Astrocyte (in vitro differentiated cells and primary cell): ENCODE results near the gene HMGCL. TPM values are rescaled to one million over a fixed set of nuclear protein-coding genes. Genes with fewer than 3 reads are reported as not detected.
A peak's percentile ranks its signal among the peaks of the same experiment; 100 is the strongest.

Source experiments
- DNase-seq: peaks from one replicate; pipeline ENCODE4 v3.0.0-alpha.2; 2010; ENCODE audit warnings: low read depth
- FAIRE-seq: peaks from 2 replicates; lab custom pipeline; 2011; peaks lifted over from hg19 to GRCh38; lab: Jason Lieb, UNC
- H2AFZ ChIP-seq: 2 replicates; pipeline ENCODE4 v1.6.0; 2012; ENCODE audit warnings: low read depth, low read length, inconsistent platforms
- H3K27ac ChIP-seq: 2 replicates; pipeline ENCODE4 v1.5.1; 2011; ENCODE audit warnings: low read depth, low read length, inconsistent platforms
- H3K27me3 ChIP-seq: 2 replicates; pipeline ENCODE4 v1.6.0; 2011; ENCODE audit warnings: low read length, inconsistent platforms; ENCODE audit not compliant: insufficient read depth
- H3K36me3 ChIP-seq: 2 replicates; pipeline ENCODE4 v1.5.1; 2011; ENCODE audit warnings: low read length, inconsistent platforms; ENCODE audit not compliant: insufficient read depth
- H3K4me1 ChIP-seq: 2 replicates; pipeline ENCODE4 v1.5.1; 2011; ENCODE audit warnings: low read length, inconsistent platforms; ENCODE audit not compliant: insufficient read depth
- H3K4me2 ChIP-seq: 2 replicates; pipeline ENCODE4 v1.6.0; 2012; ENCODE audit warnings: low read length, inconsistent platforms
- H3K4me3 ChIP-seq: 2 replicates; pipeline ENCODE4 v1.5.1; 2011; ENCODE audit warnings: low read depth, mild to moderate bottlenecking, low read length, inconsistent platforms; ENCODE audit not compliant: insufficient read depth
- H3K79me2 ChIP-seq: 2 replicates; pipeline ENCODE4 v1.6.0; 2012; ENCODE audit warnings: mild to moderate bottlenecking, low read length, inconsistent platforms; ENCODE audit not compliant: insufficient read depth
- H3K9ac ChIP-seq: 2 replicates; pipeline ENCODE4 v1.6.0; 2012; ENCODE audit warnings: mild to moderate bottlenecking, low read length, inconsistent platforms
- H3K9me3 ChIP-seq: 2 replicates; pipeline ENCODE4 v1.5.1; 2012; ENCODE audit warnings: low read depth, mild to moderate bottlenecking, low read length, inconsistent platforms; ENCODE audit not compliant: insufficient read depth
- H4K20me1 ChIP-seq: 2 replicates; pipeline ENCODE4 v1.6.0; 2012; ENCODE audit warnings: low read length, inconsistent platforms; ENCODE audit not compliant: insufficient read depth
- H3K27ac Mint-ChIP-seq: one replicate; pipeline ENCODE4 v1.8.0; 2021; ENCODE audit warnings: mild to moderate bottlenecking, mixed read lengths; ENCODE audit not compliant: unreplicated experiment
- H3K27me3 Mint-ChIP-seq: one replicate; pipeline ENCODE4 v1.8.0; 2021; ENCODE audit warnings: low read depth, mixed read lengths; ENCODE audit not compliant: unreplicated experiment
- H3K36me3 Mint-ChIP-seq: one replicate; pipeline ENCODE4 v1.8.0; 2021; ENCODE audit warnings: low read depth, mixed read lengths; ENCODE audit not compliant: unreplicated experiment
- H3K4me1 Mint-ChIP-seq: one replicate; pipeline ENCODE4 v1.8.0; 2021; ENCODE audit warnings: low read depth, mixed read lengths; ENCODE audit not compliant: unreplicated experiment
- H3K4me3 Mint-ChIP-seq: one replicate; pipeline ENCODE4 v1.8.0; 2021; ENCODE audit warnings: mild to moderate bottlenecking, moderate library complexity, mixed read lengths; ENCODE audit not compliant: unreplicated experiment
- H3K9me3 Mint-ChIP-seq: one replicate; pipeline ENCODE4 v1.8.0; 2021; ENCODE audit warnings: mild to moderate bottlenecking, mixed read lengths; ENCODE audit not compliant: unreplicated experiment
- EZH2 ChIP-seq: IDR thresholded peaks from 2 replicates; pipeline ENCODE4 v1.6.1; 2012; ENCODE audit warnings: mild to moderate bottlenecking, low read length, inconsistent platforms; ENCODE audit not compliant: insufficient read depth
- total RNA-seq: library from RNA; stranded (reverse); gene quantifications from 2 replicates; pipeline ENCODE4 v1.2.1, GENCODE V29; 2021
- TF ChIP-seq, protein P1 (sequence below): IDR thresholded peaks from 2 replicates; pipeline ENCODE4 v1.5.1; 2011; ENCODE audit warnings: low read depth, mild to moderate bottlenecking, inconsistent platforms, low read length, moderate library complexity; ENCODE audit not compliant: insufficient read depth

The HMGCL gene
- total RNA-seq, 1 donor from 2014 or later: 17.1 TPM

DNA sequence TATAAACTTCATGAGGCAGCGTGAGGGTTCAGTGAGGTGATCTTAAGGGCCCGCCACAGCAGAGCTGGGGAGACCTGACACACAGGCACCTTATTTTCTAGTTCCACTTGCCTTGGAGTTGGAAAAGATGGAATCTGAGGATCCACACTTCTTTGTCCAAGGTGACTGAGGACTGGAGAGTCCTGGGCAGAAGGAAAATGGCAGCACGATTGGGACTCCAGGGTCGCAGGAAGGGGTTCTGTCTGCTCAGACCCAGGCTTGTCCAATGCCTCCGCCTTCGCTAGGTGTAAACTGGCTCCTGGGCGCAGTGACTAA, 26.0 kb downstream of the HMGCL start:
- Histone ChIP-seq H3K27ac (peak overlapping the region; percentile 79), H3K9me3 (no peaks in the 10 kb centered on the region), H3K27me3 (no peaks in the 10 kb centered on the region), H3K4me1 (peaks cover 16% of the 10 kb centered on the region), H3K36me3 (no peaks in the 10 kb centered on the region), H3K79me2 (peaks cover 2% of the 10 kb centered on the region), H2AFZ (no peak overlapping the region), H3K9ac (peak overlapping the region; percentile 87), H4K20me1 (peaks cover 3% of the 10 kb centered on the region), H3K4me2 (peak overlapping the region; percentile 96), H3K4me3 (peak overlapping the region; percentile 71)
- Mint-ChIP-seq H3K27ac (no peak overlapping the region), H3K4me3 (peak overlapping the region; percentile 91), H3K36me3 (peaks cover 6% of the 10 kb centered on the region), H3K4me1 (peaks cover 5% of the 10 kb centered on the region), H3K9me3 (no peaks in the 10 kb centered on the region), H3K27me3 (no peaks in the 10 kb centered on the region)
- FAIRE-seq (no peak), DNase-seq (no peak)
- TF ChIP-seq EZH2: no peak
- TF ChIP-seq, protein P1, sequence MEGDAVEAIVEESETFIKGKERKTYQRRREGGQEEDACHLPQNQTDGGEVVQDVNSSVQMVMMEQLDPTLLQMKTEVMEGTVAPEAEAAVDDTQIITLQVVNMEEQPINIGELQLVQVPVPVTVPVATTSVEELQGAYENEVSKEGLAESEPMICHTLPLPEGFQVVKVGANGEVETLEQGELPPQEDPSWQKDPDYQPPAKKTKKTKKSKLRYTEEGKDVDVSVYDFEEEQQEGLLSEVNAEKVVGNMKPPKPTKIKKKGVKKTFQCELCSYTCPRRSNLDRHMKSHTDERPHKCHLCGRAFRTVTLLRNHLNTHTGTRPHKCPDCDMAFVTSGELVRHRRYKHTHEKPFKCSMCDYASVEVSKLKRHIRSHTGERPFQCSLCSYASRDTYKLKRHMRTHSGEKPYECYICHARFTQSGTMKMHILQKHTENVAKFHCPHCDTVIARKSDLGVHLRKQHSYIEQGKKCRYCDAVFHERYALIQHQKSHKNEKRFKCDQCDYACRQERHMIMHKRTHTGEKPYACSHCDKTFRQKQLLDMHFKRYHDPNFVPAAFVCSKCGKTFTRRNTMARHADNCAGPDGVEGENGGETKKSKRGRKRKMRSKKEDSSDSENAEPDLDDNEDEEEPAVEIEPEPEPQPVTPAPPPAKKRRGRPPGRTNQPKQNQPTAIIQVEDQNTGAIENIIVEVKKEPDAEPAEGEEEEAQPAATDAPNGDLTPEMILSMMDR: no peak

DNA sequence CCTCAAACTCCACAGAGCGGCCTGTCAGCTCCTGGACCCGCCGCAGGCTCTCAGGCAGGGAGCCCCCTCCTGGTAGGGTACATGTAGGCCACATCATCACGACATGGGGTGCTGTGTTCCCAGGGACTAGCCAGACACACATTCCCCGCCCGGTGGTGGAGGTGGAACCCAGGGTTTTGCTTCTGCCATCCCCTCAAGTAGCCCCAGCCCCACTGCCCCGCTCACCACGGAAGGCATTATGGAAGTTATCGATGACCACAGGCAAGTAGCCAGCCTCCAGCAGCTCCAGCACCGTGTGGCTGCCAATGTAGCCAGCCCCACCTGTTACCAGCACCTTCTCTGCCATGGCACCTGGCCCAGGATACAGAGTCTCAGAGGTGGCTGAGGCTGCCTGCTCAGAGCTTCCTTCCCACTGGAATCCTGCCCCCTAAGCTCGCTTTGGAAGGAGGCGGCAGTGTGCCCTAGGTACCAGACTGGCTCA, 26.5 kb downstream of the HMGCL start:
- H3K4me1 Mint-ChIP-seq: peaks cover 5% of the 10 kb centered on the region
- no peak overlapping the region for H3K27ac ChIP-seq
- no peak overlapping the region for H2AFZ ChIP-seq
- peaks cover 4% of the 10 kb centered on the region for H3K36me3 Mint-ChIP-seq
- H3K9ac ChIP-seq: no peak overlapping the region
- FAIRE-seq (no peak), DNase-seq (no peak)
- H3K9me3 ChIP-seq: no peaks in the 10 kb centered on the region
- no peak overlapping the region for H3K27ac Mint-ChIP-seq
- H3K4me3 Mint-ChIP-seq: peak overlapping the region; percentile 91
- TF ChIP-seq, protein P1: no peak
- no peak for TF ChIP-seq EZH2
- no peak overlapping the region for H3K4me3 ChIP-seq
- H3K27me3 Mint-ChIP-seq: no peaks in the 10 kb centered on the region
- H4K20me1 ChIP-seq: peaks cover 3% of the 10 kb centered on the region
- H3K9me3 Mint-ChIP-seq: no peaks in the 10 kb centered on the region
- no peaks in the 10 kb centered on the region for H3K36me3 ChIP-seq
- H3K27me3 ChIP-seq: no peaks in the 10 kb centered on the region
- peaks cover 2% of the 10 kb centered on the region for H3K79me2 ChIP-seq
- H3K4me2 ChIP-seq: peak overlapping the region; percentile 96
- H3K4me1 ChIP-seq: peaks cover 16% of the 10 kb centered on the region

DNA sequence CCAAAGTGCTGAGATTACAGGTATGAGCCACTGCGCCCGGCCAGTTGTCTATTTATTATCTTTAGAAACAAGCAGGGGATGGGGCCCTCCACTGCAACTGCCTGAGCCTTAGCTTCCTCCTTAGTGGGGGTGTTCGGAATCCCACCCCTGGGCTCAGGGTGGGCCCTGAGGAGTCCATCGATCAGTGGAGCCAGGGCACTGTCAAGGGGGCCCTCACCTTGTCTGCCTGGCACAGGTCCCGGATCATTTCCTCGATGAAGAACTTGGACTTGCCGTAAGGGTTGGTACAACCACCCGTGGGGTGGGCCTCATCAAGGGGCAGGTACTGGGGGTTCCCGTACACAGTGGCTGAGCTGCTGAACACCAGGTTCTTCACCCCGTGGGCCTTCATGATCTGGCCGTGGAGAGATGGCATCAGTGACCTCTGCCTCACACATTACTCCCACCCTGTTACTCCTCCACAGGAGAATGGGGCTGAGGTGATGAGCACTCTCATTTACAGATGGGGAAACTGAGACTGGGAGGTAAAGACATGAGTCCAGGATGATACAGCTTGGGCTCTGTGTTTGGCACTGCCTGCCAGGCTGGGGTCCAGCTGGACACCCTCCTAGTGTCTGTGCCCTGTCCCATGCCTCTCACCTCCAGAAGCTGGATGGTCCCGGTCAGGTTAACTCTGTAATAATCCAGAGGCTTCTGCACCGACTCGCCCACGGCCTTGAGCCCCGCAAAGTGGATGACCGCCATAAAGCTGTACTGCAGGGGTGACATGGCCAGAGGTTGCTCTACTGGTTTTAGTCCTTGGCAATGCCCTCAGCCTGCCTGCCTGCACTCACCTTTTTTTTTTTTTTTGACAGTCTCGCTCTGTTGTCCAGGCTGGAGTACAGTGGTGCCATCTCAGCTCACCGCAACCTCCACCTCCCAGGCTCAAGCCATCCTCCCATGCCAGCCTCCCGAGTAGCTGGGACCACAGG, 27.5 kb downstream of the HMGCL start:
- H3K4me2 ChIP-seq: no peak overlapping the region

More for the DNA sequence above, 27.5 kb downstream of the HMGCL start:
- peaks cover 5% of the 10 kb centered on the region for H3K4me1 Mint-ChIP-seq
- peaks cover 8% of the 10 kb centered on the region for H4K20me1 ChIP-seq
- no peak for DNase-seq
- no peaks in the 10 kb centered on the region for H3K27me3 ChIP-seq
- H3K9ac ChIP-seq: no peak overlapping the region
- no peak overlapping the region for H3K27ac Mint-ChIP-seq
- H3K4me3 ChIP-seq: no peak overlapping the region
- FAIRE-seq: no peak
- H3K36me3 ChIP-seq: no peaks in the 10 kb centered on the region
- no peaks in the 10 kb centered on the region for H3K9me3 ChIP-seq
- TF ChIP-seq EZH2: no peak
- TF ChIP-seq, protein P1: no peak
- H3K4me3 Mint-ChIP-seq: no peak overlapping the region
- no peak overlapping the region for H2AFZ ChIP-seq
- no peaks in the 10 kb centered on the region for H3K9me3 Mint-ChIP-seq
- peaks cover 25% of the 10 kb centered on the region for H3K4me1 ChIP-seq
- peaks cover 11% of the 10 kb centered on the region for H3K79me2 ChIP-seq
- H3K36me3 Mint-ChIP-seq: peaks cover 4% of the 10 kb centered on the region
- no peak overlapping the region for H3K27ac ChIP-seq
- no peaks in the 10 kb centered on the region for H3K27me3 Mint-ChIP-seq
